ENCODE results near the gene PON2.
"Not testable (repeated sequence)": the region's sequence is repeated elsewhere in the genome, so short reads cannot be mapped to it uniquely, and the experiment has no call there.

Gene PON2

GRCh38 chr7:95434557-95435421 is at the start of gene PON2:
PON2 (minus strand) TSS chr7:95435028; CDS start chr7:95434951, 77 bp downstream.
- DNase-seq, result peak; percentile 63 to 73

- no peak for DNase-seq
Observed at GRCh38 chr7:95482424-95482823, 47.6 kb upstream of the PON2 start.

GRCh38 chr7:95481271-95482165 is 46.7 kb upstream of the PON2 start:
- no peak for DNase-seq

GRCh38 chr7:95479992-95480624 is 45.3 kb upstream of the PON2 start:
- DNase-seq, result no peak

GRCh38 chr7:95478272-95479037 is 43.6 kb upstream of the PON2 start:
- no peak for DNase-seq

- peak; percentile 33 to 71 for DNase-seq
Observed at GRCh38 chr7:95476904-95477594, 42.2 kb upstream of the PON2 start.

GRCh38 chr7:95476072-95476847 is 41.4 kb upstream of the PON2 start:
- no peak for DNase-seq

- DNase-seq, result no peak
Observed at GRCh38 chr7:95473276-95473985, 38.6 kb upstream of the PON2 start.

GRCh38 chr7:95472581-95473161 is 37.8 kb upstream of the PON2 start:
- no peak for DNase-seq

- no peak for DNase-seq
Observed at GRCh38 chr7:95471071-95471470, 36.2 kb upstream of the PON2 start.

GRCh38 chr7:95470452-95470851 is 35.6 kb upstream of the PON2 start:
- peak; percentile 29 to 68 for DNase-seq

- no peak for DNase-seq
Observed at GRCh38 chr7:95469848-95470247, 35.0 kb upstream of the PON2 start.

GRCh38 chr7:95469187-95469586 is 34.4 kb upstream of the PON2 start:
- no peak for DNase-seq

- DNase-seq, result no peak
Observed at GRCh38 chr7:95467912-95468607, 33.2 kb upstream of the PON2 start.

GRCh38 chr7:95460653-95461052 is 25.8 kb upstream of the PON2 start:
- DNase-seq, result not testable (repeated sequence)

- DNase-seq, result no peak
Observed at GRCh38 chr7:95457947-95458346, 23.1 kb upstream of the PON2 start.

GRCh38 chr7:95454438-95455045 is 19.7 kb upstream of the PON2 start:
- DNase-seq, result no peak

GRCh38 chr7:95446618-95447017 is 11.8 kb upstream of the PON2 start:
- no peak for DNase-seq

GRCh38 chr7:95444796-95445195 is 10.0 kb upstream of the PON2 start:
- no peak for DNase-seq

Data from inflammatory macrophage treated with lipopolysaccharide for 1 hour (primary cell).